ENCODE measurements around the gene GPR35.

- TF ChIP-seq CTCF (IDR thresholded peaks at IDR 0.05) (no peak), POLR2AphosphoS5 (IDR thresholded peaks at IDR 0.05; ENCODE audit: low read depth, low read length) (no peak), SIN3A (IDR thresholded peaks at IDR 0.05; ENCODE audit: borderline replicate concordance, insufficient read depth, low read depth, low read length) (no peak), REST (IDR thresholded peaks at IDR 0.05; ENCODE audit: insufficient read depth in 1 of 2, low read depth in 2 of 2, low read length in 1 of 2) (no peak), TCF7L2 (IDR thresholded peaks at IDR 0.05; ENCODE audit: low read depth, low read length) (no peak)
Measured at GRCh38 chr2:240646176-240646899, 21.1 kb downstream of the GPR35 start.

All from Panc1 (cell line).